NCI-H2171 (cell line): Measurements from ENCODE around the gene MAGI1.

ENCODE experiments used
- DNase-seq: peaks from one replicate; lab custom pipeline; 2025; lab: John Stamatoyannopoulos, UW

The MAGI1 gene

GRCh38 chr3:65712140-65712539, 326.6 kb downstream of the MAGI1 start:
- DNase-seq = no peak

DNA sequence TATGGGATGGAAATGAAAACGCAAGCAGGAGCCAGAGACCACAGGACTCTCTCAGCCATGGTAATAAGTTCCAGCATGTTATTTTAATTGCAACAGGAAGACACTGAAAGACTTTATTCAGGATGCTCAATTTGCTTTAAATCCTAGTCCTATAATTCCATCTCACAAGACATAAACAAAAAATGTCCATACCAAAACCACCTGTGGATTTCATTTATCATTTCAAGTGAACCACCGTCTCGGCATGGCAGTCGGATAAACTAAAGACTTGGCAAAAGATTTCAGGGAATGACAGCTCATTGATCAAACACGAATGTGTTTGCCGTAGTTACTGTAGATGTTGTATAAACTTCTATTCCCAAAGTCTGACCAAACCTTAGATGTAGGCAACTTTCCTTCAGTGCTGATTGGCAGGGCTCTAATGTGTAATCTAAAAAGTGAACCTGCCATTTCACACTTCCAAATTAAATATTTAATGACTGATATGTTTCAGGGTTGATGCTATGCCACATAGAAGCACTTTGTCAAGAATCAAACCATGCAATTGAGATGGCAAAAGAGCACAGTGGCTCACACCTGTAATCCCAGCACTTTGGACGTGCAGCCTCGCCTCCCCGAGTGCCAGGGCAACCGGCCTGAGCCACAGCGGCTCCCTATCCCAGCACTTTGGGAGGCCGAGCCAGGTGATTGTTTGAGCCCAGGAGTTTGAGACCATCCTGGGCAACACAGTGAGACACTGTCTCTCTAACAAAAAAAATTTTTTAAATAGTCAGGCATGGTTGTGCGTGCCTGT, 331.7 kb downstream of the MAGI1 start:
- DNase-seq = no peak

GRCh38 chr3:65706301-65706700, 332.4 kb downstream of the MAGI1 start:
- no peak for DNase-seq

DNA sequence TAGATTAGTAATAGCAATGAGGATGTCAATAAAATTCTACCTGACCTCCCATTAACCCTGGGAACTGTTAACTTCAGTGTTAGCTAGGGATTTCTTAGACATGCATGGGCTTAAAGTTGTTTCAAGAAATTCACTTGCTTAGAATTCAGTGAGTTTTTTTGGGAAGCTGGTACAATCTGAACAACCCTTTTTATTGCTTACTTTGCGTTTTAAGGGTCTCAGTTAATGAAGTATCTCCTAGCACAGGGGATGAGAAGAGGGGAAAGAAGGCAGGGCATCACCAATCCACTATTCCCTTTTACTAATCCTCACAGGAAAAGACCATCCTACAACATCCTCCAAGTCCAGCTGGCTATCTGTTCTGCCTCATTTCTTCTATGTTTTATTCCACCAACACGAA, 334.9 kb downstream of the MAGI1 start:
- DNase-seq = no peak

- no peak for DNase-seq
Observed at GRCh38 chr3:65703026-65703425, 335.7 kb downstream of the MAGI1 start.

DNA sequence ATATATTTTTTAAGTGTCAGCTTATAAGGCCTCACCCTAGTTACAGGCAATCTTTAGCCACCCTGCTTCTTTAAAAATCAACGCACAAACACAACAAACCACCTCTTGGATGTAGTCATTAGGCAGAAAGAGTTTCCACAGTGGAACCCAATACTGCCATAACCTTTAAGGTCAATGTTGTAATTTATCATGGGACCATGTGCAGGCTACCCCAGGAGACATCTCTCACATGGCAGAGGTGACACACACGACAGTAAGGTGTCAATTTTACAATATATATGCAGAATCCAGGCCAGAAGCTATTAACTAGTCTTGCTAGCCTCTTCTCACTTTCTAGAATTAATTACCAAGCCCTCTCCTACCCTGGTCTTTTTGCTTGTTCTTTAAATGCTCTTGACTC, 336.5 kb downstream of the MAGI1 start:
- DNase-seq = no peak

GRCh38 chr3:65701516-65701915, 337.2 kb downstream of the MAGI1 start:
- no peak for DNase-seq

GRCh38 chr3:65689436-65689835, 349.3 kb downstream of the MAGI1 start:
- DNase-seq = no peak

DNA sequence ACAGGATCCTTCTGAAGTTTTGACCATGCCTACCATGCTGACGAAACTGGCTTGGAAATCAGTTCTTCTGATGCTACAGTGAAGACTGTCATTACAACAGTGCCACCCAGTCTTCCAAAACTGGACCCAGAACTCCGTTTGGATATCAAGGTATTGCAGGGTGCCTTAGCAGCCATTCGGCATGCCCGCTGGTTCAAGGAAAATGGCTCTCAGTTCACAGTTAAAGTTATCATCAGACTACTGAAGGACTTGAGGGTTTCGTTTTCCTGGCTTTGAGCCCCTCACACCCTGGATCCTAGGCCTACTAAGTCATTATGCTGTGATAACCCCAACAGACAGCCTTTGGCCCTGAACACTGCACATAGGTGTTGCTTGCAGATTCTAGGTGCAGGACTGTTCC, 351.0 kb downstream of the MAGI1 start:
- no peak for DNase-seq

- no peak for DNase-seq
Observed at GRCh38 chr3:65685621-65686235, 353.0 kb downstream of the MAGI1 start.

DNA sequence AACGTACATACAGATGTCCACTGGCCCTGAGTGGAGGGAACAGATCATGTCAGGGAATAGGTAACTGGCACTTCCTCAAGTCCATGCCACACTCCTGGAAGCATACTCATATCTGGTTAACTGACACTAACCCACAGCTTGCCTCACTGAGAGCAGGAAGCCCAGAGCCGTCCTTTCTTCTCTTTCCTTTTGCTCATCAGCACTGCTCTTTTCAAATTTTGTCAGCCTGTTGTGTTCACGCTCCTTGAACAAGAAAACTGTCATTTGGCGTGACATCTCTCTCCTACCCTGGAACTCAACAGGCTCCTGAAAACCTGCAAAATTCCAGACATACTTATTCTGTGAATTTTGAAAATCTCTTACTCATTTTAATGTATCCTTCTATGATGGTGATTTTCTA, 360.2 kb downstream of the MAGI1 start:
- no peak for DNase-seq

DNA sequence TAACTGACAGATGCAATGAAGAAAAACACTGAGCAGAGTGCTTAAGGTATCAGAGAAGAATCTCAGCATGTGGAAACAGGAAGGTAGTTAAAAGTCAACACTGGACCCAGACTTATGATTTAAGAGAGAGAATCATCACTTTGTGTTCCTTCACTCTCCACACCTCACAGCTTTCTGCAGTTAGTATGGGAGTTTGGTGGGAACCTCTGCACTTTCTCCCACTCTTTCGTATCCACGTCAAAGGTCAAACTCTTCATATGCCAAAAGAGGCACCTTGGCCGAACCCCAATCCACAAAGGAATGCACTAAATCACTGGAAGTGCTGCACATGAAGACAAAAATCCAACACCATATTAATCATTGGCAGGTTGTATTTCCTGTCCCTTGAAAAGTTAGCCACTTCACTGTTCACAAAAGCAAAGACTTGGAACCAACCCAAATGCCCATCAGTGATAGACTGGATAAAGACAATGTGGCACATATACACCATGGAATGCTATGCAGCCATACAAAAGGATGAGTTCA, 361.2 kb downstream of the MAGI1 start:
- DNase-seq = no peak

- no peak for DNase-seq
Observed at GRCh38 chr3:65676580-65676979, 362.1 kb downstream of the MAGI1 start.

- no peak for DNase-seq
Observed at GRCh38 chr3:65675011-65675410, 363.7 kb downstream of the MAGI1 start.

GRCh38 chr3:65674226-65674625, 364.5 kb downstream of the MAGI1 start:
- no peak for DNase-seq

GRCh38 chr3:65672871-65673815, 365.6 kb downstream of the MAGI1 start:
- DNase-seq = no peak

- DNase-seq = no peak
Observed at GRCh38 chr3:65672061-65672460, 366.7 kb downstream of the MAGI1 start.

GRCh38 chr3:65671004-65671403, 367.7 kb downstream of the MAGI1 start:
- DNase-seq = no peak

GRCh38 chr3:65669163-65669875, 369.4 kb downstream of the MAGI1 start:
- no peak for DNase-seq

- DNase-seq = no peak
Observed at GRCh38 chr3:65667963-65668362, 370.8 kb downstream of the MAGI1 start.

DNA sequence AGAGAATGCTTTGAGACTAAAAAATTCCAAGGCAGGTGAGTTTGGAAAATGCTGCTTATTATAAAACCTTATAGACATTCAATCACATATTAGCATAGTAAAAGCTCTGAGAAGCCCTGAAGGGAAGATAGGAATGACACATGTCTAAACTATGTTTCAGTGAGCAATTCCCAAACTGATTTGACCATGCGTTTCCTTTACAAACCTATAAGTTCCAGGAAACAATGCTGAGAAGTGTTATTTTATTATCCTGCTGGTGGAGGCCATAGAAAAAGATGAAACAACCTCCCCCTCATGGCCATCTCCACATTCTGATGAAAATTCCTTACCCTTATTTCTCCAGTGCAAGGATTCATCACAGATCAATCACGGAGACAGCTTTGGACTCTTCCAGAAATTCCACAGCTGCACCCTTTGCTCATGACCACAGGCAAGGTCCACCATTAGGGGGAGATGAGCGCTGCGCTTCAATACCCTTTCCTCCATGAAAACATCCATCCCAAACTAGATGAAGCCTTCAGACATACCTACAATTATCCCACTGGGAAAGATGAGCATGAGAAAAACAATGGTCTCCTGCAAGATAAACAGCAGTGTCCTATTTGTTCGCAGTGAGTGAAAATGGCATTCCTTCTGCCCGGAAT, 372.1 kb downstream of the MAGI1 start:
- DNase-seq = no peak
